Measurements from ENCODE around the gene CPXM2. TPM values are rescaled to one million over a fixed set of nuclear protein-coding genes. Genes with fewer than 3 reads are reported as not detected.

Gene CPXM2
- polyA plus RNA-seq, 5 donors = 1.5 to 4.8 (median 2.2) TPM

Other genes with a start within 250 kb of the CPXM2 start
- gene GPR26, start 225.5 kb downstream of the CPXM2 start, polyA plus RNA-seq (ENCODE audit: insufficient read depth in 1 of 5, insufficient read length in 5 of 5, low replicate concordance in 1 of 5) = under 1 TPM in 1 of 5 donors, not detected in 4; 0.03 TPM
- 10 to 100 TPM; 11.4 to 16.6 (median 14.5) TPM for gene CHST15, start 201.8 kb upstream of the CPXM2 start, polyA plus RNA-seq (ENCODE audit: insufficient read depth in 1 of 5, insufficient read length in 5 of 5, low replicate concordance in 1 of 5)